ENCODE data around the gene SIRPD.

SIRPD gene

DNA sequence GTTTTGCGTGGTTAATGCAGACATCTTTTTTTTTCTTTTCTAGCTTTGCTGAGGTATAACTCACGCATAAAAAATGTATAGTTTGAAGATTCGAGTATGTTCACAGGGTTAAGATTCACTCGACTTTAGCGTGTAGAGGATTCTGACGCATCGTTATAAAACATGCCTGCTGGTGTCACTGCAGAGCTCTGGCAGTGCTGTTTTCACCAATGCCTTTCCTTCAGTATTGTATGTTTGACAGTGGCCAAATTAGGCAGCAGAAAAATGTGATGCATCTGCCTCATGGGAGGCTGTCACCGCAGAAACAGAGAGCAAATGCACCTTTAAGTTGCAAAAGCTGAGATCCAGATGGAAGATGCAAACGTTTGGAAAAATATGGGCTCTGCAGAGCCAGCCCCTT, 48.3 kb downstream of the SIRPD start (continued):
- TF ChIP-seq, protein P1, sequence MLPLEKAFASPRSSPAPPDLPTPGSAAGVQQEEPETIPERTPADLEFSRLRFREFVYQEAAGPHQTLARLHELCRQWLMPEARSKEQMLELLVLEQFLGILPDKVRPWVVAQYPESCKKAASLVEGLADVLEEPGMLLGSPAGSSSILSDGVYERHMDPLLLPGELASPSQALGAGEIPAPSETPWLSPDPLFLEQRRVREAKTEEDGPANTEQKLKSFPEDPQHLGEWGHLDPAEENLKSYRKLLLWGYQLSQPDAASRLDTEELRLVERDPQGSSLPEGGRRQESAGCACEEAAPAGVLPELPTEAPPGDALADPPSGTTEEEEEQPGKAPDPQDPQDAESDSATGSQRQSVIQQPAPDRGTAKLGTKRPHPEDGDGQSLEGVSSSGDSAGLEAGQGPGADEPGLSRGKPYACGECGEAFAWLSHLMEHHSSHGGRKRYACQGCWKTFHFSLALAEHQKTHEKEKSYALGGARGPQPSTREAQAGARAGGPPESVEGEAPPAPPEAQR (tag by site-specific recombination; IDR thresholded peaks at IDR 0.05) = no peak
- TF ChIP-seq ZNF37A (tag by site-specific recombination; IDR thresholded peaks at IDR 0.05) (no peak), KLF10 (tag by site-specific recombination; IDR thresholded peaks at IDR 0.05) (no peak)

DNA sequence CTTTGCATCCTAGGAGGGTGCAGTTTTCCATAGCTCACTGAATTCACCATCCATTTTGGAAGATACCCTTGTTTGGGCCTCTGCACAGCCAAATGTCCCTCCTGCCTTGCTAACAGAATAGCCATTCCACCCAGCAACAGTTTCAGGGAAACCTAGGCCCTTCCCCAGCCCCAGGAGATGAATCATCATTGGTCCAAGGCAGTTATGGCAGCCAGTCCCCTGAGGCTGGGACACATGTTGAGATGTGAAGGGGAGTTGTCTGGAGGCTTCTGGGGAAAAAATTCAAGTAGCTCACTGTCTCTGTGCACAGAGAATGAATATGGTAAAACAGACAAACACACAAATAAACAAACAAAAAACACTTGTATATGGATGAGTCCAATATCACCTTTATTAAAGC, 48.9 kb downstream of the SIRPD start:
- Histone ChIP-seq H3K4me3 (ENCODE audit: low read depth, low read length) (no peak overlapping the region), H3K36me3 (ENCODE audit: control insufficient read depth in 2 of 2, insufficient read depth in 1 of 2, low read length in 2 of 2) (no peaks in the 10 kb centered on the region), H3K27ac (ENCODE audit: extremely low read depth, low read depth, low read length) (no peak overlapping the region), H3K4me1 (ENCODE audit: control insufficient read depth, insufficient read depth, low read length) (no peaks in the 10 kb centered on the region), H3K9me3 (ENCODE audit: control insufficient read depth, insufficient read depth, low read depth, low read length) (no peaks in the 10 kb centered on the region)
- no peak for TF ChIP-seq HOXD13 (CRISPR knock-in tag; IDR thresholded peaks at IDR 0.05; ENCODE audit: borderline replicate concordance)
- no peak for TF ChIP-seq ZNF677 (tag by site-specific recombination; IDR thresholded peaks at IDR 0.05)
- TF ChIP-seq, protein P2, sequence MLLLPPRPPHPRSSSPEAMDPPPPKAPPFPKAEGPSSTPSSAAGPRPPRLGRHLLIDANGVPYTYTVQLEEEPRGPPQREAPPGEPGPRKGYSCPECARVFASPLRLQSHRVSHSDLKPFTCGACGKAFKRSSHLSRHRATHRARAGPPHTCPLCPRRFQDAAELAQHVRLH (tag by site-specific recombination; IDR thresholded peaks at IDR 0.05) = no peak
- TF ChIP-seq ZNF132 (tag by site-specific recombination; IDR thresholded peaks at IDR 0.05; ENCODE audit: borderline replicate concordance) = no peak
- TF ChIP-seq ZNF10 (tag by site-specific recombination; IDR thresholded peaks at IDR 0.05) = no peak
- TF ChIP-seq, protein P3, sequence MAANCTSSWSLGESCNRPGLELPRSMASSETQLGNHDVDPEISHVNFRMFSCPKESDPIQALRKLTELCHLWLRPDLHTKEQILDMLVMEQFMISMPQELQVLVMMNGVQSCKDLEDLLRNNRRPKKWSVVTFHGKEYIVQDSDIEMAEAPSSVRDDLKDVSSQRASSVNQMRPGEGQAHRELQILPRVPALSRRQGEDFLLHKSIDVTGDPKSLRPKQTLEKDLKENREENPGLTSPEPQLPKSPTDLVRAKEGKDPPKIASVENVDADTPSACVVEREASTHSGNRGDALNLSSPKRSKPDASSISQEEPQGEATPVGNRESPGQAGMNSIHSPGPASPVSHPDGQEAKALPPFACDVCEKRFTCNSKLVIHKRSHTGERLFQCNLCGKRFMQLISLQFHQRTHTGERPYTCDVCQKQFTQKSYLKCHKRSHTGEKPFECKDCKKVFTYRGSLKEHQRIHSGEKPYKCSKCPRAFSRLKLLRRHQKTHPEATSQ (tag by site-specific recombination; IDR thresholded peaks at IDR 0.05) = no peak
- TF ChIP-seq, protein P4, sequence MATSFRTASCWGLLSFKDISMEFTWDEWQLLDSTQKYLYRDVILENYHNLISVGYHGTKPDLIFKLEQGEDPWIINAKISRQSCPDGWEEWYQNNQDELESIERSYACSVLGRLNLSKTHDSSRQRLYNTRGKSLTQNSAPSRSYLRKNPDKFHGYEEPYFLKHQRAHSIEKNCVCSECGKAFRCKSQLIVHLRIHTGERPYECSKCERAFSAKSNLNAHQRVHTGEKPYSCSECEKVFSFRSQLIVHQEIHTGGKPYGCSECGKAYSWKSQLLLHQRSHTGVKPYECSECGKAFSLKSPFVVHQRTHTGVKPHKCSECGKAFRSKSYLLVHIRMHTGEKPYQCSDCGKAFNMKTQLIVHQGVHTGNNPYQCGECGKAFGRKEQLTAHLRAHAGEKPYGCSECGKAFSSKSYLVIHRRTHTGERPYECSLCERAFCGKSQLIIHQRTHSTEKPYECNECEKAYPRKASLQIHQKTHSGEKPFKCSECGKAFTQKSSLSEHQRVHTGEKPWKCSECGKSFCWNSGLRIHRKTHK (tag by site-specific recombination; IDR thresholded peaks at IDR 0.05) = no peak
- POLR2A ChIA-PET = no interaction called here
- CTCF ChIA-PET = interaction anchor here (1.1 to 3.1 kb wide), 6 partner anchors 8 to 226 kb away, joined by 3 to 11 read pairs (median 6); no protein-coding TSS in a partner anchor

DNA sequence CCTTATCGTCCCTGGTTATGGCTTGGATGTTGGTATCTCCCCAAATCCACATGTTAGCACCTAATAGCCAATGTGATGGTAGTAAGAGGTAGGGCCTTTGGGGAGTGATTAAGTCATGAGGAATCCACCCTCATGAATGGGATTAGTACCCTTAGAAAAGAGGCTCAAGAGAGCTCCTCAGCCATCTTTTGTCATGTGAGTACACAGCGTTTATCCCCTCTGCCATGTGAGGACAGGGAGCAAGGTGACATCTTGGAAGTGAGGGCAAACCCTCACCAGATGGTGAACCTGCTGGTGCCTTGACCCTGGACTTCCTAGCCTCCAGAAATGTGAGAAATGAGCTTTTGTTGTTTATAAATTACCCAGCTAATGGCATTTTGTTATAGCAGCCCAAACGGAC, 50.2 kb downstream of the SIRPD start:
- Histone ChIP-seq H3K27ac (ENCODE audit: extremely low read depth, low read depth, low read length) (no peak overlapping the region), H3K4me3 (ENCODE audit: low read depth, low read length) (no peak overlapping the region), H3K4me1 (ENCODE audit: control insufficient read depth, insufficient read depth, low read length) (no peaks in the 10 kb centered on the region), H3K36me3 (ENCODE audit: control insufficient read depth in 2 of 2, insufficient read depth in 1 of 2, low read length in 2 of 2) (no peaks in the 10 kb centered on the region), H3K9me3 (ENCODE audit: control insufficient read depth, insufficient read depth, low read depth, low read length) (no peaks in the 10 kb centered on the region; the same call in 1 of the 2 replicates)
- CTCF ChIA-PET = interaction anchor here (0.6 to 2.5 kb wide), 5 partner anchors 38 to 270 kb away, joined by 3 to 6 read pairs (median 3); no protein-coding TSS in a partner anchor
- POLR2A ChIA-PET = no interaction called here
- TF ChIP-seq ZNF157 (tag by site-specific recombination; IDR thresholded peaks at IDR 0.05) (no peak), OVOL3 (tag by site-specific recombination; IDR thresholded peaks at IDR 0.05) (no peak), ZNF792 (tag by site-specific recombination; IDR thresholded peaks at IDR 0.05) (no peak), ZNF121 (tag by site-specific recombination; IDR thresholded peaks at IDR 0.05) (no peak), KLF1 (tag by site-specific recombination; IDR thresholded peaks at IDR 0.05) (no peak), GLI2 (tag by site-specific recombination; IDR thresholded peaks at IDR 0.05; ENCODE audit: borderline replicate concordance, low read depth) (no peak), GLI4 (tag by site-specific recombination; IDR thresholded peaks at IDR 0.05) (no peak), ZNF555 (tag by site-specific recombination; conservative IDR thresholded peaks at IDR 0.05) (no peak), ZNF626 (tag by site-specific recombination; IDR thresholded peaks at IDR 0.05) (no peak), ZNF350 (tag by site-specific recombination; IDR thresholded peaks at IDR 0.05) (no peak), ZNF19 (tag by site-specific recombination; IDR thresholded peaks at IDR 0.05; ENCODE audit: low read depth) (no peak), ZNF596 (tag by site-specific recombination; IDR thresholded peaks at IDR 0.05) (no peak), ZNF155 (tag by site-specific recombination; IDR thresholded peaks at IDR 0.05) (no peak)
- TF ChIP-seq, protein P5, sequence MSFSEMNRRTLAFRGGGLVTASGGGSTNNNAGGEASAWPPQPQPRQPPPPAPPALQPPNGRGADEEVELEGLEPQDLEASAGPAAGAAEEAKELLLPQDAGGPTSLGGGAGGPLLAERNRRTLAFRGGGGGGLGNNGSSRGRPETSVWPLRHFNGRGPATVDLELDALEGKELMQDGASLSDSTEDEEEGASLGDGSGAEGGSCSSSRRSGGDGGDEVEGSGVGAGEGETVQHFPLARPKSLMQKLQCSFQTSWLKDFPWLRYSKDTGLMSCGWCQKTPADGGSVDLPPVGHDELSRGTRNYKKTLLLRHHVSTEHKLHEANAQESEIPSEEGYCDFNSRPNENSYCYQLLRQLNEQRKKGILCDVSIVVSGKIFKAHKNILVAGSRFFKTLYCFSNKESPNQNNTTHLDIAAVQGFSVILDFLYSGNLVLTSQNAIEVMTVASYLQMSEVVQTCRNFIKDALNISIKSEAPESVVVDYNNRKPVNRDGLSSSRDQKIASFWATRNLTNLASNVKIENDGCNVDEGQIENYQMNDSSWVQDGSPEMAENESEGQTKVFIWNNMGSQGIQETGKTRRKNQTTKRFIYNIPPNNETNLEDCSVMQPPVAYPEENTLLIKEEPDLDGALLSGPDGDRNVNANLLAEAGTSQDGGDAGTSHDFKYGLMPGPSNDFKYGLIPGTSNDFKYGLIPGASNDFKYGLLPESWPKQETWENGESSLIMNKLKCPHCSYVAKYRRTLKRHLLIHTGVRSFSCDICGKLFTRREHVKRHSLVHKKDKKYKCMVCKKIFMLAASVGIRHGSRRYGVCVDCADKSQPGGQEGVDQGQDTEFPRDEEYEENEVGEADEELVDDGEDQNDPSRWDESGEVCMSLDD (tag by site-specific recombination; IDR thresholded peaks at IDR 0.05) = no peak
- TF ChIP-seq, protein P6, sequence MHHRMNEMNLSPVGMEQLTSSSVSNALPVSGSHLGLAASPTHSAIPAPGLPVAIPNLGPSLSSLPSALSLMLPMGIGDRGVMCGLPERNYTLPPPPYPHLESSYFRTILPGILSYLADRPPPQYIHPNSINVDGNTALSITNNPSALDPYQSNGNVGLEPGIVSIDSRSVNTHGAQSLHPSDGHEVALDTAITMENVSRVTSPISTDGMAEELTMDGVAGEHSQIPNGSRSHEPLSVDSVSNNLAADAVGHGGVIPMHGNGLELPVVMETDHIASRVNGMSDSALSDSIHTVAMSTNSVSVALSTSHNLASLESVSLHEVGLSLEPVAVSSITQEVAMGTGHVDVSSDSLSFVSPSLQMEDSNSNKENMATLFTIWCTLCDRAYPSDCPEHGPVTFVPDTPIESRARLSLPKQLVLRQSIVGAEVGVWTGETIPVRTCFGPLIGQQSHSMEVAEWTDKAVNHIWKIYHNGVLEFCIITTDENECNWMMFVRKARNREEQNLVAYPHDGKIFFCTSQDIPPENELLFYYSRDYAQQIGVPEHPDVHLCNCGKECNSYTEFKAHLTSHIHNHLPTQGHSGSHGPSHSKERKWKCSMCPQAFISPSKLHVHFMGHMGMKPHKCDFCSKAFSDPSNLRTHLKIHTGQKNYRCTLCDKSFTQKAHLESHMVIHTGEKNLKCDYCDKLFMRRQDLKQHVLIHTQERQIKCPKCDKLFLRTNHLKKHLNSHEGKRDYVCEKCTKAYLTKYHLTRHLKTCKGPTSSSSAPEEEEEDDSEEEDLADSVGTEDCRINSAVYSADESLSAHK (tag by site-specific recombination; IDR thresholded peaks at IDR 0.05) = no peak
